ENCODE results near the gene KRT6A.

DNA sequence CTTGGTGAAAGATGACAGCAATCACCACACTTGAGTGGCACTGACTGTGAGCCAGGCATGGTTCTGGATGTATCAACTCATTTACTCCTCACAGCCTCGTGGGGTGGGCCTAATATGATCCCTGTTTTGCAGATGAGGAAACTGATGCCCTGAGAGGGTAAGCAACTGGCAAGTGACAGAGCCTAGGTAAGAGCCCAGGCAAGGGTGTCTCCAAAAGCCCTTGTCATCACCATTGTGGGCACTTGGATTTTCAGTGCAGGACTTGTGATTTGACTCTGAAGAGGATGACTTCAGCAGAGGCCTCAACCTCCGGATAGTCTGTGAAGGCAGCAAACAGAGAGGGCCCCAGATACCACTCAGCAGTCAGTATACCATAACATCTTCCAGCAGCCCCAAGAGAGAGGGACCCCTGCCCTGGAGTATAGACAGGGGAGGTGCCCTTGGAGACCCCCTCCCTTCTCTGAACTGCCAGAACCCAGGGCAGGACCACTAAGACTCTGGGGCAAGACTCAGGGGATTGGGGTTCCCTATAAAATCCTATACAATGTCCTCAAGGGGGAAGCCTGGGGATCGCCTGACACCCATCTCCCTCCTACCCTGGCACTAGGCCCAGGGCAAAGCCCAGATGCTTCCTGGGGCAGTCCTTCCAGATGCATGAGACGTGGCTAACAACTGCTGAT lies 34.2 kb upstream of the KRT6A start:
- TF ChIP-seq RCOR1 (IDR thresholded peaks at IDR 0.05; ENCODE audit: low read depth, low read length) = no peak
- TF ChIP-seq KDM1A (IDR thresholded peaks at IDR 0.05; ENCODE audit: low read depth) = no peak
- TF ChIP-seq FOSL2 (IDR thresholded peaks at IDR 0.05) = no peak
- TF ChIP-seq FOSL2 (CRISPR knock-in tag; IDR thresholded peaks at IDR 0.05) = no peak
